HepG2 (cell line): ENCODE measurements around the gene CTU2. TPM values are rescaled to one million over a fixed set of nuclear protein-coding genes. Genes with fewer than 3 reads are reported as not detected.
A peak's percentile ranks its signal among the peaks of the same experiment; 100 is the strongest.

Source experiments
- ATAC-seq: fragments of 200-7000 bp; cut with Tn5 transposase; 3 replicates; pipeline ENCODE4 v1.9.1; 2020; ENCODE audit warnings: mild to moderate bottlenecking, moderate library complexity
- BruUV-seq: library from RNA; stranded (reverse); fragments of 400-500 nt; replicated peaks from 2 replicates; lab custom pipeline; 2021; lab: Mats Ljungman, UMichigan
- CTCF ChIA-PET: fragments of 300-600 bp; formaldehyde crosslinking; extraction: SDS; loops from one replicate; lab custom pipeline; 2021; ENCODE audit warnings: low total read pairs, inconsistent platforms, low intra/inter-chr PET ratio; lab: Yijun Ruan, JAX
- POLR2A ChIA-PET: fragments of 350-600 bp; sonication (Branson Sonifier 250); formaldehyde crosslinking; loops from one replicate; lab custom pipeline; 2020; ENCODE audit warnings: antibody characterized with exemption, inconsistent platforms; lab: Yijun Ruan, JAX
- DNase-seq: peaks from one replicate; pipeline ENCODE4 v3.0.0-alpha.2; 2015; ENCODE audit warnings: low spot score
- FAIRE-seq: peaks from 3 replicates; lab custom pipeline; 2011; peaks lifted over from hg19 to GRCh38; lab: Jason Lieb, UNC
- H2AFZ ChIP-seq: one replicate; pipeline ENCODE4 v1.6.1; 2011; ENCODE audit warnings: low read length, inconsistent platforms
- H3K27ac ChIP-seq: fragments of 300-600 bp; 3 replicates; pipeline ENCODE4 v1.8.0; 2011; ENCODE audit warnings: mixed run types, mild to moderate bottlenecking, mixed read lengths, low read length, inconsistent platforms; ENCODE audit not compliant: insufficient read depth; ENCODE audit errors: extremely low read length
- H3K27me3 ChIP-seq, 2 experiments: fragments of 200-600 bp in 1 of 2; 2 replicates in 1 of 2; 3 replicates in 1 of 2; pipeline versions ENCODE4 v1.6.0 to v1.8.0; 2011; ENCODE audit warnings: low read length in 2 of 2, mild to moderate bottlenecking in 2 of 2, moderate library complexity in 2 of 2, inconsistent platforms in 1 of 2; ENCODE audit not compliant: insufficient read depth in 2 of 2, control insufficient read depth in 1 of 2
- H3K36me3 ChIP-seq, 2 experiments: fragments of 200-600 bp in 1 of 2; replicated peaks in 1 of 2; 2 replicates in 1 of 2; 3 replicates in 1 of 2; pipeline versions ENCODE4 v1.5.1 to v1.8.0; 2011; ENCODE audit warnings: low read length in 2 of 2, inconsistent platforms in 1 of 2; ENCODE audit not compliant: insufficient read depth in 2 of 2, control insufficient read depth in 1 of 2
- H3K4me1 ChIP-seq: 2 replicates; pipeline ENCODE4 v1.5.1; 2012; ENCODE audit warnings: low read length, inconsistent platforms; ENCODE audit not compliant: insufficient read depth
- H3K4me2 ChIP-seq: 2 replicates; pipeline ENCODE4 v1.6.0; 2011; ENCODE audit warnings: low read depth, low read length, inconsistent platforms
- H3K4me3 ChIP-seq, 3 experiments: fragments of 200-600 bp in 1 of 3; sonication (generic), shearing (Covaris generic) in 1 of 3; replicated peaks in 1 of 3; 2 replicates each; pipeline ENCODE4 v1.5.1; 2011 to 2016; ENCODE audit warnings: low read length in 3 of 3, inconsistent platforms in 2 of 3, low read depth in 2 of 3, mild to moderate bottlenecking in 2 of 3, control low read depth in 1 of 3, mixed read lengths in 1 of 3; ENCODE audit not compliant: insufficient read depth in 1 of 3
- H3K79me2 ChIP-seq: one replicate; pipeline ENCODE4 v1.6.1; 2011; ENCODE audit warnings: low read length, inconsistent platforms; ENCODE audit not compliant: insufficient read depth
- H3K9ac ChIP-seq: 2 replicates; pipeline ENCODE4 v1.6.0; 2011; ENCODE audit warnings: mild to moderate bottlenecking, low read depth, low read length, inconsistent platforms; ENCODE audit not compliant: insufficient read depth
- H3K9me3 ChIP-seq: 2 replicates; pipeline ENCODE4 v1.5.1; 2012; ENCODE audit warnings: mild to moderate bottlenecking, low read length
- H4K20me1 ChIP-seq: 2 replicates; pipeline ENCODE4 v1.6.0; 2011; ENCODE audit warnings: inconsistent platforms, mild to moderate bottlenecking, low read length, moderate library complexity; ENCODE audit not compliant: insufficient read depth
- AGO2 ChIP-seq: fragments of 200-400 bp; formaldehyde crosslinking; optimal IDR thresholded peaks from 2 replicates; pipeline ENCODE3; 2017; ENCODE audit warnings: mild to moderate bottlenecking, low read depth, low read length, moderate library complexity
- CBX1 ChIP-seq: IDR thresholded peaks from one replicate; pipeline ENCODE4 v1.6.1; 2016; ENCODE audit warnings: antibody characterized with exemption, low read depth
- GTF3A ChIP-seq: sonication (generic); formaldehyde crosslinking; conservative IDR thresholded peaks from 2 replicates; pipeline ENCODE4 v1.4.0; 2020; ENCODE audit warnings: mild to moderate bottlenecking, missing genetic modification reagents
- MXD1 ChIP-seq: sonication (generic); formaldehyde crosslinking; IDR thresholded peaks from 2 replicates; pipeline ENCODE4 v1.4.0; 2020; ENCODE audit warnings: mild to moderate bottlenecking, missing genetic modification reagents
- NCOR1 ChIP-seq: fragments of 200-600 bp; sonication (generic); IDR thresholded peaks from 2 replicates; pipeline ENCODE4 v1.7.0; 2017; ENCODE audit warnings: antibody characterized with exemption, low read length, borderline replicate concordance
- NFKB2 ChIP-seq: sonication (generic); formaldehyde crosslinking; IDR thresholded peaks from 2 replicates; pipeline ENCODE4 v1.4.0; 2020; ENCODE audit warnings: missing genetic modification reagents, borderline replicate concordance
- NFKBIZ ChIP-seq: IDR thresholded peaks from 2 replicates; pipeline ENCODE4 v1.6.1; 2018; ENCODE audit warnings: missing genetic modification reagents, missing compliant biosample characterization
- PAF1 ChIP-seq: IDR thresholded peaks from 2 replicates; pipeline ENCODE4 v1.6.1; 2016; ENCODE audit warnings: missing genetic modification reagents, missing compliant biosample characterization
- POLR2A ChIP-seq, 2 experiments: IDR thresholded peaks; 2 replicates each; pipeline ENCODE4 v1.6.1; 2011; ENCODE audit warnings: low read depth in 2 of 2, low read length in 2 of 2, mild to moderate bottlenecking in 1 of 2, moderate library complexity in 1 of 2; ENCODE audit not compliant: insufficient read depth in 1 of 2
- RBFOX2 ChIP-seq: fragments of 200-400 bp; formaldehyde crosslinking; IDR thresholded peaks from 2 replicates; pipeline ENCODE4 v1.6.1; 2017; ENCODE audit warnings: low read depth, mild to moderate bottlenecking, low read length
- SP2 ChIP-seq: sonication (generic); formaldehyde crosslinking; IDR thresholded peaks from 2 replicates; pipeline ENCODE4 v1.5.1; 2020; ENCODE audit warnings: mild to moderate bottlenecking, missing genetic modification reagents
- ZBED4 ChIP-seq: sonication (generic); formaldehyde crosslinking; IDR thresholded peaks from 2 replicates; pipeline ENCODE4 v1.4.0; 2020; ENCODE audit warnings: missing genetic modification reagents, borderline replicate concordance
- ZMYM3 ChIP-seq: sonication (generic); formaldehyde crosslinking; IDR thresholded peaks from 2 replicates; pipeline ENCODE4 v1.5.1; 2020; ENCODE audit warnings: mild to moderate bottlenecking, missing genetic modification reagents
- ZNF142 ChIP-seq: sonication (generic); formaldehyde crosslinking; IDR thresholded peaks from 2 replicates; pipeline ENCODE4 v1.4.0; 2020; ENCODE audit warnings: missing genetic modification reagents
- ZNF724P ChIP-seq: sonication (generic); formaldehyde crosslinking; IDR thresholded peaks from 2 replicates; pipeline ENCODE4 v1.8.0; 2022; ENCODE audit warnings: missing genetic modification reagents, borderline replicate concordance
- ZNF841 ChIP-seq: sonication (generic); formaldehyde crosslinking; IDR thresholded peaks from 2 replicates; pipeline ENCODE4 v1.8.1; 2023; ENCODE audit warnings: missing genetic modification reagents, borderline replicate concordance
- WGBS: methylation state at CpG from one replicate; pipeline ENCODE4 v1.1.6; 2017; ENCODE audit warnings: low lambda C conversion rate; 5-methylcytosine and 5-hydroxymethylcytosine counted together
- in situ Hi-C: cut with HindIII; loops from 2 replicates; pipeline ENCODE4 v1.10.0; 2017; ENCODE audit warnings: low pct_unique_long_range_greater_than_20kb; ENCODE audit not compliant: extremely low pct_ligation_motif_present
- intact Hi-C: fragments of 100-400 bp; cut with micrococcal nuclease; formaldehyde crosslinking; loops from one replicate; pipeline ENCODE4 v1.10.0; 2022; ENCODE audit not compliant: unreplicated experiment
- polyA plus RNA-seq, 8 experiments: library from polyadenylated mRNA; depleted of rRNA in 3 of 8; stranded (reverse) in 7 of 8; unstranded in 1 of 8; fragments of >200 nt; fragmentation: Illumina TruSeq in 4 of 8; extraction: Trizol in 4 of 8; gene quantifications; 2 replicates each; pipeline versions ENCODE4 v1.2.1 to v1.2.3, GENCODE V29; 2011 to 2016; ENCODE audit warnings: low read depth in 4 of 8, missing spikeins in 1 of 8, mixed read lengths in 1 of 8; ENCODE audit not compliant: insufficient read depth in 1 of 8
- total RNA-seq, 5 experiments: library from RNA; depleted of rRNA; stranded (reverse); fragments of >200 nt; fragmentation: Illumina TruSeq; extraction: Trizol; gene quantifications; 2 replicates each; pipeline ENCODE4 v1.2.3, GENCODE V29; 2016; ENCODE audit warnings: low read depth in 1 of 5

The CTU2 gene
- total and polyA plus RNA-seq, 2 of the 13 experiments (the other 11 are each of a cell fraction or from before 2014, with no cell fraction given): 13.3 to 21.9 TPM

GRCh38 chr16:88667461-88667860, 38.8 kb upstream of the CTU2 start:
- no peaks in the 10 kb centered on the region for H3K9me3 ChIP-seq
- intact Hi-C loops (no loop called here), in situ Hi-C loops (no loop called here)
- no peak overlapping the region for H3K4me2 ChIP-seq
- ATAC-seq: no peak
- no peaks in the 10 kb centered on the region for H3K27me3 ChIP-seq
- no peak overlapping the region for H3K27ac ChIP-seq
- 94% methylated on average over 5 of the region's 5 CpGs for WGBS
- H3K36me3 ChIP-seq: peaks cover 0 to 7% of the 10 kb centered on the region in 2 experiments; a peak in 3 of 5 replicates
- peaks cover 16% of the 10 kb centered on the region for H3K4me1 ChIP-seq
- H3K79me2 ChIP-seq: peaks cover 32% of the 10 kb centered on the region
- H4K20me1 ChIP-seq: peaks cover 2% of the 10 kb centered on the region; the same call in 1 of the 2 replicates
- ChIA-PET CTCF (no interaction called here), POLR2A (interaction anchor here (1.2 kb wide), 1 partner anchor 20 kb away, joined by 3 read pairs; no protein-coding TSS in a partner anchor)
- DNase-seq: no peak
- no peak overlapping the region for H3K9ac ChIP-seq
- H2AFZ ChIP-seq: no peak overlapping the region
- H3K4me3 ChIP-seq: no peak overlapping the region
- no TSS peak for BruUV-seq
- no peak for FAIRE-seq
- no peak for TF ChIP-seq SP2 (CRISPR knock-in tag)
- no peak for TF ChIP-seq ZNF142 (CRISPR knock-in tag)
- no peak for TF ChIP-seq MXD1
- 0 out of 2 replicates have a peak, but pooled peaks have one; percentile 46 for TF ChIP-seq RBFOX2
- no peak for TF ChIP-seq NCOR1
- no peak for TF ChIP-seq ZNF841 (CRISPR knock-in tag)
- no peak for TF ChIP-seq ZMYM3
- 0 out of 2 replicates have a peak, but pooled peaks have one; percentile 15 for TF ChIP-seq ZNF724P (CRISPR knock-in tag)
- TF ChIP-seq ZBED4: no peak
- TF ChIP-seq AGO2: peak; percentile 49
- no peak for TF ChIP-seq CBX1
- 0 out of 4 replicates have a peak, but pooled peaks of 1 of the 2 experiments have one; percentile 23 for TF ChIP-seq POLR2A (IDR thresholded peaks at IDR 0.05; ENCODE audit: insufficient read depth in 1 of 2, low read depth in 2 of 2, low read length in 2 of 2)
- no peak for TF ChIP-seq GTF3A (CRISPR knock-in tag)
- TF ChIP-seq NFKBIZ (CRISPR knock-in tag): no peak
- no peak for TF ChIP-seq PAF1
- TF ChIP-seq NFKB2: no peak
